Right lobe of liver (tissue), 6 donors: ENCODE data around the gene CDC16. TPM values are rescaled to one million over a fixed set of nuclear protein-coding genes. Genes with fewer than 3 reads are reported as not detected.
A peak's percentile ranks its signal among the peaks of the same experiment; 100 is the strongest.
"Not testable (repeated sequence)": the region's sequence is repeated elsewhere in the genome, so short reads cannot be mapped to it uniquely, and the experiment has no call there.

ENCODE experiments used
- ATAC-seq, 4 donors: fragments of 200-7000 bp; cut with Tn5 transposase; one replicate each; pipeline ENCODE4 v1.9.1; 2020; ENCODE audit warnings: mild to moderate bottlenecking in 4 of 4, moderate library complexity in 4 of 4
- DNase-seq, 3 donors: peaks; one replicate each; pipeline ENCODE4 v3.0.0-alpha.2; 2020
- H3K27ac ChIP-seq, 3 donors: fragments of 200-600 bp; one replicate each; pipeline ENCODE4 v1.8.0; 2022
- H3K27me3 ChIP-seq, 2 donors: fragments of 200-600 bp; one replicate each; pipeline ENCODE4 v1.8.0; 2022
- H3K36me3 ChIP-seq, 4 donors: fragments of 200-600 bp; sonication (generic) in 1 of 4; one replicate each; pipeline versions ENCODE4 v1.5.1 to v1.8.0; 2017 to 2022; ENCODE audit warnings: control low read depth in 1 of 4
- H3K4me1 ChIP-seq, 4 donors: fragments of 200-600 bp; sonication (generic) in 1 of 4; one replicate each; pipeline versions ENCODE4 v1.5.1 to v1.8.0; 2017 to 2022; ENCODE audit warnings: control low read depth in 1 of 4
- H3K4me3 ChIP-seq, 3 donors: fragments of 200-600 bp; one replicate each; pipeline ENCODE4 v1.8.0; 2022
- H3K9me3 ChIP-seq, 4 donors: fragments of 200-600 bp; sonication (generic) in 1 of 4; one replicate each; pipeline versions ENCODE4 v1.5.1 to v1.8.0; 2017 to 2022; ENCODE audit warnings: control low read depth in 1 of 4
- CTCF ChIP-seq, 4 donors: fragments of 200-600 bp in 3 of 4; fragments of 450-650 bp in 1 of 4; IDR thresholded peaks; one replicate each; pipeline versions ENCODE4 v1.5.1 to v1.8.0; 2016 to 2022; ENCODE audit warnings: antibody characterized with exemption in 4 of 4, mild to moderate bottlenecking in 2 of 4
- POLR2A ChIP-seq: fragments of 450-650 bp; IDR thresholded peaks from one replicate; pipeline ENCODE4 v1.6.1; 2017; ENCODE audit warnings: antibody characterized with exemption, mild to moderate bottlenecking
- WGBS: methylation state at CpG from one replicate; pipeline ENCODE4 v1.1.6; 2018; ENCODE audit warnings: low coverage, low lambda C conversion rate; ENCODE audit not compliant: insufficient coverage; ENCODE audit errors: missing lambda C conversion rate; 5-methylcytosine and 5-hydroxymethylcytosine counted together
- intact Hi-C, 2 donors: fragments of 100-400 bp; cut with DNase I; formaldehyde crosslinking; loops; one replicate each; pipeline versions ENCODE4 v1.11.2 to v1.14.1; 2022
- total RNA-seq, 6 experiments: library from RNA; depleted of rRNA in 2 of 6; stranded (reverse); fragments of >200 nt in 2 of 6; fragmentation: NEBNext Ultra II Directional in 3 of 6; extraction: Animal tissue kit (Norgen Biotek cat#: 25700) in 3 of 6; gene quantifications; one replicate each; pipeline versions ENCODE4 v1.1.0 to v1.2.4, GENCODE V29; 2016 to 2023
- donor health status: DM: no; HTN: yes; CAD: no.
- donor health status: DM: no; HTN: no; CAD: no.
- donor health status: DM: no; HTN: no; CAD: no.
- donor health status: DM: no; HTN: yes; CAD: no.
- donor health status: DM: no; HTN: yes; CAD: no.

CDC16 gene
- total RNA-seq, 6 experiments from 2014 or later, result 28.4 to 47.6 (median 35.8) TPM

- no peaks in the 10 kb centered on the region for H3K9me3 ChIP-seq
- no peak for DNase-seq
- intact Hi-C loops, result no loop called here
- no peaks in the 10 kb centered on the region for H3K27me3 ChIP-seq
- H3K27ac ChIP-seq, result no peak overlapping the region
- 80% methylated on average over 3 of the region's 3 CpGs for WGBS
- H3K36me3 ChIP-seq, result peaks cover 0 to 85% (median 44%) of the 10 kb centered on the region in 4 donors
- TF ChIP-seq POLR2A (no peak), CTCF (IDR thresholded peaks at IDR 0.05) (no peak)
- no peak overlapping the region for H3K4me3 ChIP-seq
- no peaks in the 10 kb centered on the region for H3K4me1 ChIP-seq
- ATAC-seq, result no peak
These were observed 13.3 kb downstream of the CDC16 start for GRCh38 chr13:114248011-114248410.

GRCh38 chr13:114249077-114249476 lies 14.4 kb downstream of the CDC16 start:
- Histone ChIP-seq H3K27me3 (no peaks in the 10 kb centered on the region), H3K4me3 (no peak overlapping the region), H3K9me3 (no peaks in the 10 kb centered on the region), H3K4me1 (no peaks in the 10 kb centered on the region), H3K36me3 (peaks cover 0 to 82% (median 40%) of the 10 kb centered on the region in 4 donors), H3K27ac (no peak overlapping the region)
- DNase-seq, result no peak
- WGBS, result 94% methylated on average over 7 of the region's 7 CpGs
- intact Hi-C loops, result no loop called here
- ATAC-seq, result no peak
- no peak for TF ChIP-seq CTCF (IDR thresholded peaks at IDR 0.05)
- no peak for TF ChIP-seq POLR2A

- H3K36me3 ChIP-seq, result peaks cover 0 to 81% (median 23%) of the 10 kb centered on the region in 4 donors
- ATAC-seq, result peak in 1 of 4 donors; percentile 64
- H3K4me3 ChIP-seq, H3K9me3 ChIP-seq, H3K4me1 ChIP-seq, intact Hi-C loops, H3K27ac ChIP-seq, H3K27me3 ChIP-seq, DNase-seq: not testable (repeated sequence)
- WGBS, result no CpG with 5 or more reads among the region's 1 CpG
These were observed 17.1 kb downstream of the CDC16 start for GRCh38 chr13:114251639-114252440.

GRCh38 chr13:114256547-114256946 lies 21.9 kb downstream of the CDC16 start:
- Histone ChIP-seq H3K9me3 (no peaks in the 10 kb centered on the region), H3K27ac (no peak overlapping the region), H3K4me3 (no peak overlapping the region), H3K27me3 (no peaks in the 10 kb centered on the region), H3K36me3 (peaks cover 5 to 83% (median 37%) of the 10 kb centered on the region in 4 donors), H3K4me1 (no peaks in the 10 kb centered on the region)
- ATAC-seq (no peak), DNase-seq (no peak)
- TF ChIP-seq CTCF (IDR thresholded peaks at IDR 0.05), result no peak
- TF ChIP-seq POLR2A, result no peak
- intact Hi-C loops, result no loop called here
- WGBS, result 64% methylated on average over 1 of the region's 1 CpG

- Histone ChIP-seq H3K4me1 (no peaks in the 10 kb centered on the region), H3K4me3 (no peak overlapping the region), H3K27ac (no peak overlapping the region), H3K27me3 (no peaks in the 10 kb centered on the region), H3K9me3 (no peaks in the 10 kb centered on the region), H3K36me3 (peaks cover 5 to 84% (median 38%) of the 10 kb centered on the region in 4 donors)
- 89% methylated on average over 4 of the region's 4 CpGs for WGBS
- TF ChIP-seq CTCF (IDR thresholded peaks at IDR 0.05), result no peak
- no peak for TF ChIP-seq POLR2A
- ATAC-seq (no peak), DNase-seq (no peak)
- intact Hi-C loops, result no loop called here
These were observed 22.3 kb downstream of the CDC16 start for GRCh38 chr13:114257014-114257413.
